NCI-H82 treated with DMSO at 0.1 percent for 48 hours (cell line): ENCODE results near the gene RBBP6.
"Not testable (repeated sequence)": the region's sequence is repeated elsewhere in the genome, so short reads cannot be mapped to it uniquely, and the experiment has no call there.

Experiments
- DNase-seq: peaks from one replicate; lab custom pipeline; 2025; ENCODE audit not compliant: unreplicated experiment; lab: John Stamatoyannopoulos, UW

Gene RBBP6, protein sequence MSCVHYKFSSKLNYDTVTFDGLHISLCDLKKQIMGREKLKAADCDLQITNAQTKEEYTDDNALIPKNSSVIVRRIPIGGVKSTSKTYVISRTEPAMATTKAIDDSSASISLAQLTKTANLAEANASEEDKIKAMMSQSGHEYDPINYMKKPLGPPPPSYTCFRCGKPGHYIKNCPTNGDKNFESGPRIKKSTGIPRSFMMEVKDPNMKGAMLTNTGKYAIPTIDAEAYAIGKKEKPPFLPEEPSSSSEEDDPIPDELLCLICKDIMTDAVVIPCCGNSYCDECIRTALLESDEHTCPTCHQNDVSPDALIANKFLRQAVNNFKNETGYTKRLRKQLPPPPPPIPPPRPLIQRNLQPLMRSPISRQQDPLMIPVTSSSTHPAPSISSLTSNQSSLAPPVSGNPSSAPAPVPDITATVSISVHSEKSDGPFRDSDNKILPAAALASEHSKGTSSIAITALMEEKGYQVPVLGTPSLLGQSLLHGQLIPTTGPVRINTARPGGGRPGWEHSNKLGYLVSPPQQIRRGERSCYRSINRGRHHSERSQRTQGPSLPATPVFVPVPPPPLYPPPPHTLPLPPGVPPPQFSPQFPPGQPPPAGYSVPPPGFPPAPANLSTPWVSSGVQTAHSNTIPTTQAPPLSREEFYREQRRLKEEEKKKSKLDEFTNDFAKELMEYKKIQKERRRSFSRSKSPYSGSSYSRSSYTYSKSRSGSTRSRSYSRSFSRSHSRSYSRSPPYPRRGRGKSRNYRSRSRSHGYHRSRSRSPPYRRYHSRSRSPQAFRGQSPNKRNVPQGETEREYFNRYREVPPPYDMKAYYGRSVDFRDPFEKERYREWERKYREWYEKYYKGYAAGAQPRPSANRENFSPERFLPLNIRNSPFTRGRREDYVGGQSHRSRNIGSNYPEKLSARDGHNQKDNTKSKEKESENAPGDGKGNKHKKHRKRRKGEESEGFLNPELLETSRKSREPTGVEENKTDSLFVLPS (N-terminal part only)

GRCh38 chr16:24539295-24539849 lies at the start of gene RBBP6:
RBBP6 (plus strand) TSS chr16:24539566; CDS start chr16:24540627, 1,061 bp downstream.
- peak; percentile 91 for DNase-seq

DNA sequence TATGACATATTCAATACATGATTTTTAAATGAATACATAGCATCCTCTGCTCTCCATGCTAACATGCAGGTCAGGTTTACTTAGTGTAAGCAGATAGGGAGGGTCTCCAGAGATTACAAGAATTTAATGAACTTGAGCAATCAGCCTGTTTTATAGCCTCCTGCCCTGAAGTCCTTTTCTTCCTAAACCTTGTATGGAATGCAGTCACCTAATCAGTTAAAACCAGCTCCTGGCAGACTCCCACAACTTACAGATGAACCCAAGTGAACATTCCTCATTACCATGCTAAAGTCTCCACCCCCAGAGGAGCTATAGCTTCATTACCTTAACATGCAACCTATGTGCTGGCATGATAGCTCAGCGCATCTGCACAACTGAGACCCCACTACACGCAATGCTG lies 48.5 kb upstream of the RBBP6 start:
- no peak for DNase-seq

DNA sequence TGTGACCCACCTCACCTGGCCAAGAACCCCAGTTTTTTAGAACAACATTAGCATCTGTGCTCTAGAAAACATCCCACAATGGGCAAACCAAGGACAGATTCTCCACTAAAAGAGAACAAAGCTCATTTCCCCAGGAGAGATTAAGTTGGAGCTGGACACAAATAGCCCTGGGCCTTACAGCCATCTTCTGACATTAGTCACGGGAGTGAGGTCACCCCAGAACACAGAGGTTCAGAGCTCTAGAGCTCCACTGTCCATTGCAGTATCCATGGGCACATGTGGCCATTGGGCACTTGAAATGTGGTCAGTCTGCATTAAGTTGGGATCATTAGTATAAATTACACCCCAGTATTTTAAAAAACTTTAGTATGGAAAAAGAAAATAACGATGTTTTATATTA lies 47.6 kb upstream of the RBBP6 start:
- no peak for DNase-seq

GRCh38 chr16:24493821-24494220 lies 45.5 kb upstream of the RBBP6 start:
- DNase-seq = no peak

DNA sequence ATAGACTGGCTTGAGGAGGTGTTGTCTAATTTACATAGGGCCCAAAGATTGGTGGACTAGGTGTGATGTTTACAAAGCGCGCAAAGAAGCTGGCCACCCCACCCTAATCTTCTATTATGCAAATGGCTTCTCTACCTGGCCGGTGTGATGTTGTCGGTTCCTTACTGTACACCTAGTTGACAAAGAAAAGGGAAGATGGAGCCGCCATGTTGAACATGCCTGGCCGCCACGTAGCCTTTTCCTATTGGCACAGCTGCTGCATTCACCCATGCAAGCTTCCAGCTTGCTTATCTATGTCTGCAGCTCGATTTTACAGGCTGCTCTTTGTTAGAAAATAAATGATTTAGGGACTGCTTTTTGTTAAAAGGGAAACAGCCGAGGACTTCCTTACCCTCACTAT lies 44.2 kb upstream of the RBBP6 start:
- not testable (repeated sequence) for DNase-seq

GRCh38 chr16:24497440-24497839 lies 41.9 kb upstream of the RBBP6 start:
- no peak for DNase-seq

DNA sequence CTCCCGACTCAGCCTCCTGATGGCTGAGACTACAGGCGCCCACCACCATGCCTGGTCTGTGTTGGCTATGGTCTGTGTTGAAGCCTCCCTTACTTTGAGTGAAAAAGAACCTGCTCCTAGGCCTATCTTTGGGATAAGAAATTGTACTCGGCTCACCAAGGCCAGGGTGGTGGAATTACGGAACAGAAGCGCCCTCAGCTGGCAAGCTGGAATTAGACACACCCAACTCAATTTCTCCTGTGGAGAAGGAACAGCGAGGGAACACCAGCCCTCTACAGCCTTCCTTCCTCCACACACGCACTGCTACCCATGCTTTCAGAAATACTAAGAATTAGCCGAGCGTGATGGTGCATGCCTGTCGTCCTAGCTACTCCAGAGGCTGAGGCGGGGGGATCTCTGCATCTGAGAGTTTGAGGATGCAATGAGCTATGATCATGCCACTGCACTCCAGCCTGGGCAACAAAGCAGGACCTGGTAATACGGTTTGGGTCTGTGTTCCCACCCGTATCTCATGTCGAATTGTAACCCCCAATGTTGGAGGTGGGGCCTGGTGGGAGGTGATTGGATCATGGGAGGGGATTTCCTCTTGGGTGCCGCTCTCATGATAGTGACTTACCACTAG lies 40.1 kb upstream of the RBBP6 start:
- DNase-seq = peak; percentile 37

GRCh38 chr16:24504472-24505345 lies 34.7 kb upstream of the RBBP6 start:
- peak; percentile 59 for DNase-seq

- DNase-seq = no peak
These were observed 33.4 kb upstream of the RBBP6 start for GRCh38 chr16:24505959-24506358.

- no peak for DNase-seq
These were observed 31.3 kb upstream of the RBBP6 start for GRCh38 chr16:24507959-24508480.

DNA sequence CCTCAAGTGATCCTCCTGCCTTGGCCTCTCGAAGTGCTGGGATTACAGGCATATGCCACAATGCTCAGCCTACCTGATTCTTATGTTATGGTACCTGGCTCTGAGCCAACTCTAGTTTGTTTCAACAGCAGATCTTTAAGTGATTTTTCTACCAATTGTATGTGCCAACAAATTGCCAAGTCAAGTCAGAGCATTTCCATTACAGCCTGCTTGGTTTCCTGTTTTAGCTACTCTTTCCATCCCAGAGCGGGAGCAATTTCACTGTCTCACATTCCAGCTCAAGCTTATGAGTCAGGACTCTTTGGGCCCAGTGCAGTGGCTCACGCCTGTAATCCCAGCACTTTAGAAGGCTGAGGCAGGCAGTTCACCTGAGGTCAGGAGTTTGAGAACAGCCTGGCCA lies 30.8 kb upstream of the RBBP6 start:
- peak; percentile 41 for DNase-seq

DNA sequence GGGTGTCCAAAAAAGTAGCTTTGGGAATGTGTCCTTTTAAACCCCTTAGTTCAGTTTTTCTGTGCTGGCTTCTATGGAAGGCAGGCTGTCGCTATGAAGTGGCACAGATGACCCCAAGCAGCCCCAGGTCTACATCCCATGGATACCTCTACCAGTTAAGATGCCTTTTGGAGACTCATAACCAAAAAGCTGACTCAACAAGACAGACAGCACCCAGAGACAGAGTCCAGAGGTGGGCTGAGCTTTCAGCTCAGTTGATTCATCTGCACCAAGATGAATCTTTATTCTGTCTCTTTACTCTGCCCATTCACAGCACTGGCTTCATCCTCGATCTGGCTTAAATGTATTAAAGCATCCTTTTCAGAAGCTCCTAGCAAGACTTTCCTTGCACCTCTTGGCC lies 29.8 kb upstream of the RBBP6 start:
- no peak for DNase-seq

DNA sequence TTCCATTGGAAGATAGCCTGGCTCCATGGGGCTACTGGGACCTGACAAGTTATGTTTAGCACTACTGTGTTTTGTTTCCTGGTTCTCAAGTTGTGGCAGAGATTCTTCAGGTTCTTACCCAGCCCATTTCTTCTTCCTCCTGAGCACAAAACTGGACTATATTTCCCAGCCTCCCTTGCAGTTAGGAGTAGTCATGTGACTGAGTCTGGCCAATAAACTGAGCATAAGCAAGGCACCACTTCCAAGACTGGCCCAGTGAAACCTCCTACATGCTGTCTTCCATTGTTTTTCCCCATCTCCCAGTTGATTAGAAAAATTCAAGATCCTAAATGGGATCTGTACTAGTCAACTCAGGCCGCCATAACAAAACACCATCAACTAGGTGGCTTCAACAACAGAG lies 28.2 kb upstream of the RBBP6 start:
- no peak for DNase-seq

DNA sequence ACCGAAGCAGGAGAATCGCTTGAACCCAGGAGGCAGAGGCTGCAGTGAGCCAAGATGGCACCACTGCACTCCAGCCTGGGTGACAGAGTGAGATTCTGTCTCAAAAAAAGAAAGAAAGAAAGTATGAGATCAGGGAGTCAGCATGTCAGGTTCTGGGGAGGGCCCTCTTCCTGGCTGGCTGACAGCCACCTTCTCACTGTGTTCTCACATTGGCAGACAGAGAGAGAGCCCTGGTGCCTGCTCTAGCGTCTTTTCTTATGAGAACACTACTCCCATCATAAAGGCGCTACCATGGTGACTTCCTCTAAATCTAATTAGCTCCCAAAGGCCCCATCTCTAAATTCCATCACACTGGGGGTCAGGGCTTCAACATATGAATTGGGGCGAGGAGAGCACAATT lies 27.6 kb upstream of the RBBP6 start:
- no peak for DNase-seq

DNA sequence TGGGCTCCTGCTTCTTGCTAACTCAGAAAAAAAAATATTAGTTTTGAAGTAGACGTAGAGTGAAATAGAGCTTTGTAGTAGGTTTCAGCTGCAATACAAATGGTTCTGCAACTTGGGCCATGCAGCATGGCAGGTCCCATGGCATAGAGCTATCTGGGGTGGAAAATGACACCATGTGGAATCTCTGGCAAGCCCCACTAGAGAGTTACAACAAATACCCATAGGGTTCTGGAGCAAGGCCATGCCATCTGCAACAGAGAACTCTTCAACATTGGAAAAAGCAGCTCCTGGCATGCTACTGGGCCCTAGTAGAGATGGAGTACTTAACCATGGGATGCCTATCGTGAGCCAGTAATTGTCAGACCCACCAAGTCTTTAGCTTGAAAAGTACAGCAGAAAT lies 25.3 kb upstream of the RBBP6 start:
- no peak for DNase-seq

DNA sequence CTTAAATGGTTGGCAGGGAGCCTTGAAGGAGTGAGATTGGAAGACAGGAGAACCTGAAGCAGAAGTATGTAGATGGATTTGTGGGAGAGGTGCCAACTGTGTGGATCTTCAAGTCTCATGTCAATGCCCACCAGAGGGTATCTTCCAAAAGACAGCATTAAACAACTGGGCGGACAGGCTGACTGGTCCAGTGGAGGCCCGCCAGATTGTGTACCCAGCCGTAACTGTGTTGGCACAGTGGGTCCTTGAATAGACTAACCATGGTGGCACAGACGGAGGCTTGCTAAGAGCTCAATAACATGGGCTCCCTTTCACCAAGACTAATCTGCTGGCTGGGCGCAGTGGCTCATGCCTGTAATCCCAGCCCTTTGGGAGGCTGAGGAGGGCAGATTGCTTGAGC lies 24.2 kb upstream of the RBBP6 start:
- DNase-seq = no peak

GRCh38 chr16:24516900-24517669 lies 22.3 kb upstream of the RBBP6 start:
- DNase-seq = peak; percentile 71

DNA sequence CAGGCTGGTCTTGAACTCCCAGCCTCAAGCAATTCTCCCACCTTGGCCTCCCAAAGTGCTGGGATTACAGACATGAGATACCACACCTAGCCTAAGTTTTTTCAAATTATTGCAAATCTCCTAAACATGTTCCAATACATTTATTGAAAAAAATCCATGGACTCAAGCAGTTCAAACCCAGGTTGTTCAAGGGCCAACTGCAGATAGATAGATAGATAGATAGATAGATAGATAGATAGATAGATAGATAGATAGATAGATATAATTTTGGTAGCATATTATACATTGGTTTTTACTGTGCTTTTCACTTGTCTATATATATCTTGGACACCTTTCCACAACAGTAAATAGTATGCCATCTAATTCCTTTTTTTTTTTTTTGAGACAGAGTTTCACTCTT lies 20.9 kb upstream of the RBBP6 start:
- no peak for DNase-seq

- DNase-seq = no peak
These were observed 18.4 kb upstream of the RBBP6 start for GRCh38 chr16:24520983-24521382.
